ENCODE measurements around the gene TP53INP2. TPM values are rescaled to one million over a fixed set of nuclear protein-coding genes. Genes with fewer than 3 reads are reported as not detected.
"Not testable (repeated sequence)": the region's sequence is repeated elsewhere in the genome, so short reads cannot be mapped to it uniquely, and the experiment has no call there.

Gene TP53INP2
- total RNA-seq, 1 donor from 2014 or later, result 3.7 TPM

DNA sequence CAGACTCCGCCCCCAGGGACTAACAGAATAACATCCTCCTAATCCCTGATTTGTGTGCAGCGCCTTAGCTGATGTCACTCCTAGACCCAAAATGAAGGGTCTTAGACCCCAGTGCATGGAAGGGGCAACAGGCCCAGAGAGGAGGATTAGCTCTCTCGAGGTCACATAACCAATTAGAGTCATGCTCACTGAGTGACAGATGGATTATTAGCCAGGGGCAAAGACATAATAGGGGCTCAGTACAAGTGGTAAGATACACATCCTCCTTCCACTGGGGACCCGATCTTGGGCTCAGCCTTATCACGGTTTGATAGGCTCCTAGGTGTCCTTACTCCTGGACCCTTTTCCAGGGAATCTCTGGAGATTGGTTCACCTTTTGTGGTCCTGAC lies 858 bp downstream of the TP53INP2 start:
- FAIRE-seq, result no peak
- DNase-seq (ENCODE audit: low spot score in 2 of 2), result no peak

DNA sequence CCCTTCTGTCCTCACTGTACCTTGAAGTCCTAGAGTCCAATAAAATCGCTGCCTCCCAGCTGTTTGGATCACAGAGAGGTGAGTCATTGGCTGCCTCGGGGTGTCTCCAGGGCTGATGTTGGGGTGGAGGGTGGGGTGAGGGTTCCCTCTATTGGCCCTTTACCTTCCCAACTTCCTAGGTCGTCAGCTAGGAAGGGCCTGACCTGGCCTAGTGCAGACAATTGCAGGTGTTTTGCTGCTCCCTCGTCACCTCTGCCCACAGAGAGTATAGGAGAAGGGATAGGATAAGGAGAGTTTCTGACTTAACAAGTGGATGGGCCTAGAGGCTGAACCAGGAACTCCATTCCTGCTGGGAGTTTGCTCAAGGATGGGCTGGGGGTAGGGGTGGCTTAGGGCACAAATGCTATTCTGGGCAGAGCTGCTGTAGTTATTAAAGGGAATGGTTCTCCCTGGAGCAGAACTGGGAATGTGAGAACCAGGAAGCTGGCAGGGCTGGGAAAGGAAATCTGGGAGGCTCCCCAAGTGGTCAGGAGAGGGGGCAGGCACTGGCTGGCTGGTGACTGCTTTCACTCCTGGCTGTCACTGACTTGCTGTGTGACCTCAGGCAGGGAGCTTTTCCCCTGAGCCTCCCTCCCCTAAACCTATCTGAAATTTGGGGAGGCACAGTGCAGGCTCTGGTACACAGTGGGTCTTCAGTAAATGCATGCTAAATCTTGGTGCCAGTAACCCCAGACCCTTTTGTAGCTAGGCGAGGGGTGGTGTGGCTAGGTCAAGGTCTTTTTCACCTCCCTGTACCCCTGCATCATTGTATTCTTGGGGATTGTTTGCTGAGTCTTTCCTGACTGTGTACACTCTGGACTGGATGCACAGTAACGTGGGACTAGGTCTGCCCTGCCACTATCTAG lies 1.5 kb downstream of the TP53INP2 start:
- no peak for FAIRE-seq

DNA sequence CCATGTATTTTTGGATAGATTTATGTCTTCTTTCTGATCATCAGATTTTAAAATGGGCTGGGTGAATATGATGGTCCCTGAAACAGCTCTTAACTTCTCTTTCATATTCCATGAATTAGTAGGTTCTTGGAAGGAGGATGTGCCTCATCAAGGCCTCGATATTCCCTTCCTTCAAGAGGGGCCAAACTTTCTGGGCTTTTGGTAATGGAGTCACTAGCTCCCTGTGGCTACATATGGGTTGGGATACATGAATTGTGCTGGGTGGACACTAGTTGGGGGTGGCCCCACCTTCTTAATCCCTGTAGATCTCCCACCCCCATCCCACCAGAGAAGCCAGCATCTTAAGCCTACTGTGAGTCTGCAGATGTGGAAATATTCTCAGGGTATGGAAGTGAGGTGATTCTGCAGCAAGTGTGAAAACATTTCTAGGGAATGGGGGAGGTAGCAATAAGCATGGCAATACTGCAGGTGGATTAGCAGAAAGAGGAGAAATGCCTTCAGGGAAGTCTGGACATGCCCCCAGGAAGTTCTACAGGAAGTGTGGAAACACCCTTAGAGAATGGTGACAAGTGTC lies 2.2 kb downstream of the TP53INP2 start:
- FAIRE-seq, result no peak

More for the DNA sequence above, 1.5 kb downstream of the TP53INP2 start:
- no peak for DNase-seq (ENCODE audit: low spot score in 2 of 2)

DNA sequence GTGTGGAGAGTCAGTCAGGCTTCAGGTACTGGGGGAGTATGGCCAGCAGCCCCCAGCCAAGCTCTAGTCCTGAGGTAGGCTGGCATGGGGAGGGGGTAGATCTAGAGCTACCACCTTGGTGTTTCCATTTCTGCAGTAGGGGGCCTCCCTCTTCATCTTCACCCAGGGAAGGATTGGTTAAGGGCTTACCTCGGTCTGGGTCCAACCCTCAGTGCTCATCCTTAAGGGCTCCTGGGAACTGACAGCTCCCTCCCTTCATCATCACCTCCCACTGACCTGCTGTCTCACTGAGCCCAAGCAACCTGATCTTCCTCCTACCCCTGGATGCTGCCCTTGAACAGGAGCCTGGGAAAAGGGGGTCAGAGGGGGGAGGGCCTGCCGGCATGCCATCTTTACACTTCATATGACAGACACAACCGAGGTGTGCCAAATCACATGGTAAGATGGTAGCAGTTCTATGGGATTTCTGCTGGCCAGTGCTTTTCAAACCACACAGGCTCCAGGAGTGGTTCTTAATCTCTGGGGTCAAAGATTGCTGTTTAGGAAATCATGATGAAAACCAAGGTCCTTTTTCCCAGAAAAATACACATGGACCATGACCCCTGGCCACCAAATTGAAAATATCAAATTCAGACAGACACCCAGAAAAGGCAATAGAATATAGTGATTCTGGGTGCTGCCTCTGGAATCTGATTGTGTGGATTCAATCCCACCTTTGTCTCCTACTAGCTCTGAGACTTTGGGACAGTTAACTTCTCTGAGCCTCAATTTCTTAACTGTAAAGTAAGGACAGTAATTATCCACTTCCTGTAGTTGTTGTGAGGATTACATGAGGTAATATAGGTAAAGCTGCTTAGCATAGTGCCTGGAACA lies 3.0 kb downstream of the TP53INP2 start:
- FAIRE-seq, result no peak
- DNase-seq (ENCODE audit: low spot score in 2 of 2), result no peak

More for the DNA sequence above, 2.2 kb downstream of the TP53INP2 start:
- no peak for DNase-seq (ENCODE audit: low spot score in 2 of 2)

DNA sequence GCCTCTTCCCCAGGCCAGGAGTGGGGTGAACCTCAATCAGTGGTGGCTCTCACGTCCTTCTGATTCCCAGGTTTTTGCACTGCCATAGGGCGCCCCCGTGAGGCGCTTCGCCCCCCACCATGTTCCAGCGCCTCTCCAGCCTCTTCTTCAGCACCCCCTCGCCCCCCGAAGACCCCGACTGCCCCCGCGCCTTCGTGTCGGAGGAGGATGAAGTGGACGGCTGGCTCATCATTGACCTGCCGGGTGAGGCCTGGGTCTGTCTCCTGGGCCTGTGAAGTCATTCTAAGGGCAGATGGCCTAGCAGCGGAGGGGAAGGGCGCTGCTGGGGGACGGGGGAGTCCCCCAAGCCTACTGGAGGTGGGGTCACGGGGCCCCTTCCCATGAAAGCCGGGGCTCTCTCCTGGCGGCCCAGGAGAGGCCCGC lies 4.5 kb downstream of the TP53INP2 start:
- peak; percentile 51 to 76 for DNase-seq (ENCODE audit: low spot score in 2 of 2)
- no peak for FAIRE-seq

DNA sequence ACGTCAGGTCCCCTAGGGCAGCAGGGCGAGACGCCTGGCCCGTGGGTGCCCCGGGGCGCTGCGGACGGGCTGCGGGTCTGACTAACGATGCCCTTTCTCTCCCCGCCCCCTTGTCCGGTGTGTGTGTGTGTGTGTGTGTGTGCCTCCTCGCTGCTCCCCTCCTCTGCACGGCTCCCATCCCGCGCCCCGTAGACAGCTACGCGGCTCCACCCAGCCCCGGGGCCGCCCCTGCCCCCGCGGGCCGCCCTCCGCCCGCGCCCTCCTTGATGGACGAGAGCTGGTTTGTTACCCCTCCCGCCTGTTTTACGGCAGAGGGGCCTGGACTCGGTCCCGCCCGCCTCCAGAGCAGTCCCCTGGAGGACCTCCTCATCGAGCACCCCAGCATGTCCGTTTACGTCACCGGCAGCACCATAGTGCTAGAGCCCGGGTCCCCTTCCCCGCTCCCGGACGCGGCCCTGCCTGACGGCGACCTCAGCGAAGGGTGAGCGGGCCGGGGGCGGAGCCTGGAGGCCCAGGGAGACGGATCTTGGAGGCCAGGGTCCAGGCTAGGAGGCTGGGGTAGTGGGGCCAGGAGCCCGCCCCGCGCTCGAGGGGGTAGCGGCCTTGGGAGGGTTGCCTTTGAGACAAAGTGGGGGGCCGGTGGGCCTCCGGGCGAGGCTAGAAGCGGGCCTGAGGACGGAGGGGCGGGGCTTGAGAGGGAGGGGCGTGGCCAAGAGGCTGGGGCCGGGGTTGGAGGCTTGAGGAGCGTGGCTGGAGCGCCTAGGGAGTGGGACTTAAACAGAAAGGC lies 5.1 kb downstream of the TP53INP2 start:
- FAIRE-seq (no peak), DNase-seq (ENCODE audit: low spot score in 2 of 2) (peak; percentile 79 to 84)

DNA sequence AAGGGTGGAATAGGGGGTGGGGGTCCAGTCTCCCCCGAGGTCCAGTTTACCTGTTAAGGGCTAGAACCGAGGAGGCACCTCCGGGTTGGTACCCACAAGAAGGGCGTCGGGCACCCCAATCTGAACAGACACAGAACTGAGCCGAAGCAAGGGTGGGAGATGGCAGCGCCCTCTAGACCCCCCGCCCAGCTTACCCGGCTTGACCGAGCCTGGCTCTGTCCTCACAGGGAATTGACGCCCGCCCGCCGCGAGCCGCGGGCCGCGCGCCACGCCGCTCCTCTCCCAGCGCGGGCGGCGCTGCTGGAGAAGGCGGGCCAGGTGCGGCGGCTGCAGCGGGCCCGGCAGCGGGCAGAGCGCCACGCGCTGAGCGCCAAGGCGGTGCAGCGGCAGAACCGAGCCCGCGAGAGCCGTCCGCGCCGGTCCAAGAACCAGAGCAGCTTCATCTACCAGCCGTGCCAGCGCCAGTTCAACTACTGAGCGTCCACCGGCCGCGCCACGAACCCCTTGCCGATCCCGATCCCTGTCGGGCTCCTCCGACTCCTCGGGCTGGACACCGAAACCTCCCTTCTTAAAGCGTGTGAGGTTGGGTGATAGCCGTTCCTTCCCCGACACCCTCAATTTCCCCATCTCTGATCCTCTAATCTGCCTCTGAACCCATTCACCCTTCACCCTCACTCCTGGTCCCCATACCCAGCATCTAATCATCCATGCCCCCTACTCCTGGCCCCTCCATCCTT lies 5.9 kb downstream of the TP53INP2 start:
- FAIRE-seq, result no peak
- peak; percentile 72 to 92 for DNase-seq (ENCODE audit: low spot score in 2 of 2)

DNA sequence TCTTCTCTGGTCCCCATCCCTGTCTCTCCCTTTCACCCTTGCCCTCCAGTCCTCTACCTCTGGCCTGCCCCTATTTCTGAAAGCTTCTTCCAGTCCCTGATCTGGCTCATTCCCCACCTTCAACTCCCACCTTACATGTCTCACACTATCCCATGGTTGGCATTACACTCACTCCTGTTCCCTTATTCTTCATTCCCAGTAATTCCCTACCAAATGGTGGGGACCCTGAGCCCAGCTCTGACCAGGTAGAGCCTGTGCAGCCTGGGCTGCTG lies 6.4 kb downstream of the TP53INP2 start:
- no peak for FAIRE-seq

DNA sequence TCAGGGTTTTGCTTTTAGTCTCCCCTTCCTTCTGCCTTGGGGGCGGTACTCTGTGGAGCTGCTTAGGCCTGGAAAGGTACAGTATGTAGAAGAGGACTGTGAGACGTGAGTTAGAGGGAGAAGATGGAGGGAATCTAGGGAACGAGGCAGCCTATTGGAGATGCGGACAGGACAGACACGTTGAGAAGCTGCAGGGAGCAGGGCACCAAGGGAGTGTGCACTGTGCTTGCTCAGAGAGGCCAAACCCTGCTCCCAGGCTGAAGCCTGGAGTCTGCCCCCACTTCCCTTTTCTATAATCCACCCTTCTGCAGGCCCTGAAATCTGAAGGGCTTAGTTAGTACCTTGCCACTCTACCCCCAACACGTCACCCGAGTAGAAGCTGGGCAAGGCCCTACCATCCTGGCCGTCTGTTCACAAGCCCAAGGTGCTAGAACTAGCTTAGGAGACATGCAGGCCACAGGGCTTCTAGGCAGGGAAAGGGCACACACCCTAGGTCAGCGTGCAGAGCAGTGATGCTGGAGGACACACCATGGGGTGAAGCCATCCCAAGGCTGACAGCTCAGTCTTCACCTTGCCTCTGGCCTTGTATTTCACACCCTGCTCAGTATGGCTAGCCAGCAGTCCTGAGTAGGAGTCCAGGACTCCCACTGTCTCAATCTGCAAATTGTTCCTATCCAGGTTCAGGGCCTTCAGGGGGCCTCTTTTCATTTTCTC lies 6.9 kb downstream of the TP53INP2 start:
- no peak for DNase-seq (ENCODE audit: low spot score in 2 of 2)
- FAIRE-seq, result no peak

More for the DNA sequence above, 6.4 kb downstream of the TP53INP2 start:
- no peak for DNase-seq (ENCODE audit: low spot score in 2 of 2)

DNA sequence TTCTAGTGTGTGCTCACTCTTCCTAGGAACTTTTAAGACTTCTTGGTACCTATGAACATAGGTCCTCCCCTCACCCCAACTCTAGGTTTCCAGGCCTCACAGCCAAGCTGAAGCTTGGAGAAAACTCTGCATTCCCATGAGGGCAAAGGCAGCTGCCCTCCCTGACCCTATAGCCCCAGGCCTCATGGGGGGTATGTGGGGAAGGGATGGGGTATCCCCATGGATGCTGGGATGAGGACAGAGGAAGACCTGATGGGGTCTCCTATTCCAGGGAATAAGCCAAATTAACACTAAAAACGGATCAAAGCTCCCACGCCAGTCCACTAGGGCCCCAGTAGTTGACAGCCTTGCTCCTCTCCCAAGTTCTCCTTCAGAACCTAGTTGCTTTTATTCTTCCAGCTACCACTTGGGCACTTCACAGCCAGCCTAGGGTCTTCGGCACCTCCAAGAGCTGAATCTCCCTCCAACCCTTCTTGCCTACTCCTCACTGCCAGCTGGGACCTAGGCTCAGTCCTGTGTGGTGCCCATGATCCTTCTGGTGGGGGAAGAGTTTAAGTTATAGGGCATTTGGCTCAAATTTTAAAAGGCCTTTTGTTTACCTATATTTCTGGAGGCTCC lies 7.8 kb downstream of the TP53INP2 start:
- no peak for FAIRE-seq

DNA sequence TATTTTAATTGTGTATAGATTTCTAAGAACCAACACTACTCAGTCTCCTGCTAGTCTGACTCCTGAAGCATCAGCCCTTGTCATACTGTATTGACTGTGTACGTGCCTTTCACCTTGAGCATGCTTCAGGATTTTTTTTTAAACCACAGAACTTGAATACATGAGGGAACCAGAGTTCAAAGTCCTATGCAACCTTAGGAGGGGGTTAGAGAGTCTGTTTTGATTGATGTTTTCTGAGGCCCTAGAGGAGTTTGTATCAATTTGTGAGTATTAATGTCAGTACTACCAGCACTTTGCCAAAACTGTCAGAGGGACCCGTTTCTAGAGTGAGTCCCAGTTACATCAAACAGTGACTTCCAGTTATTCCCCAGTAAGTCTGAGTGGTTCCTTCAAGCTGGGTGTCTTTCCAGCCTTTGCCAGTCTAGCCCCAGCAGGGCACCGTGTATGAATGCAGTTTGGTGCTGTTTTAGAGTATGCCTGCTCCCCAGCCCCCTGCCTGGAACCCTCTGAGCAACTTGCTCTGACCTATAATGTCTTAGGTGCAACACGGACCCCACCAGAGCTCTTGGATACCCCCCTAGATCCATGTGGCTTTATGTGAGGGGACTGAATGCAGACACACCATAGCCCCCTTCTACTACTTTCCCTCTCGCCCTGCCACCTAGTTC lies 8.5 kb downstream of the TP53INP2 start:
- FAIRE-seq, result no peak
- no peak for DNase-seq (ENCODE audit: low spot score in 2 of 2)

More for the DNA sequence above, 7.8 kb downstream of the TP53INP2 start:
- no peak for DNase-seq (ENCODE audit: low spot score in 2 of 2)

DNA sequence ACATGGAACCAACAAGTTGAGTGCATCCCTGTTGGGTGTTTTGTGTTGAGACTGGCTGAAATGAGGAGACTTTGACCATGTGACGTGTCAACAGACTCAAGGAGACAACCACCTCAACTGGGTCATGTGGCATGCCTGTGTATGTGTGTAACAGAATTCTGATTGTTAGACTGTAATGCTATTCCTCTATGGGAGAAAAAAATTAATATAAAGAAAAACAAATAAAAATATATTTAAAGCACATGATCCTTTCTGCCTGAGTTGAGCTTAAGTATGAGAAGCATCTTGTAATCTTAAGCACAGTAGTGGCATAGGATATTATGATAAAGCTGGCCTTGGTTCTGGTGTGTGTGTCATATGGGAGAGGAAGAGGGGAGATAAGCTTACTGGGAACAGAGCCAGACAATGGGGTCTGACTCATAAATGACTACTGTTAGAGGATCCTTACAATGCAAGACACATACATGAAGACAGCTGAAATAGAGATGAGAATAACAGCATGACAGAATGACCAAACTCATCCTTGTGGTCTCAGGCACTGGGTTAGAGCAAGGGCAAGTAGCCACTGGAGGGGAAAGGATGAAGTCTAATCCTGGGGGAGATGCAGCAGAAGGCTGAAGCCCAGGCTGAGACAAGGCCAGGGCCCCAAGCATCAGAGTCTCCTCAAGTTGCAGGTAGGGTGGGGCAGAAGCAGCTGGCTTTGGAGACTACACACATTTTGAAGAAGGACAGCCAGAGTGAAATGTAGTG lies 9.2 kb downstream of the TP53INP2 start:
- DNase-seq (ENCODE audit: low spot score in 2 of 2) (no peak), FAIRE-seq (no peak)

DNA sequence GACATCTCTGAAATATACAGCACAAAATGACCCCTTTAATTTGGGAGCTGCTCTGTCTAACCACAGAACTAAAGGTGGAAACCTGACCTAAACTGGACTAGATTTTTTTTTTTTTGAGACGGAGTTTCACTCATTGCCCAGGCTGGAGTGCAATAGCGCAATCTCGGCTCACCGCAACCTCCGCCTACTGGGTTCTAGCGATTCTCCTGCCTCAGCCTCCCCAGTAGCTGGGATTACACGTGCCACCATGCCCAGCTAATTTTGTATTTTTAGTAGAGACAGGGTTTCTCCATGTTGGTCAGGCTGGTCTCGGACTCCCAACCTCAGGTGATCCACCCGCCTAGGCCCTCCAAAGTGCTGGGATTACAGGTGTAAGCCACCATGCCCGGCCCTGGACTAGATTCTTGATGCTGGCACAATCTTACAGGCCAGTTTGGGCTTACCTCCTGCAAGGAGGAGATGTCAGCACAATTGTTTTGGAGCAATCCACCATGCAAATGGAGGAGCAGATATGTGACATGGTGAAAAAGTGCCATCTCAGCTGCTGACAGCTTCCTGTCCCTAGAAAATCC lies 9.9 kb downstream of the TP53INP2 start:
- FAIRE-seq; DNase-seq (ENCODE audit: low spot score in 2 of 2): not testable (repeated sequence)

DNA sequence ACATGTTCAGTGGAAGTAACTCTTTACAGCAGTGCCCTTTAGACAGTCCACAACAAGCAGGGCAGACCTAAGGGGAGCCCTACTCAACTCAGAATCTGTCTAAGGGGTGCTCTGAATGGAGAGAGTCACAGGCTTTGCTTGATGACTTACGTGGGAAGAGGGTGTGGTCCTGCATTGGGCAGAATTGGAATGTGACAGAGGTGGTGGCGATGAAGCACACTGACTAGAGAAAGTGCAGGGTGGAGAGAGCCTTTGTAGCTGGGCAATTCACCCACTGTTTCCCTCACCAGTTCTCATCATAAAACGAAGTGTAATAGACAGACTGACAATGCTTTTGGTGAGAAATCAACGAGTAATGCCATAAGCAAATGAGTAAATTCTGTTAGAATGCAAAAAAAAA lies 11.2 kb downstream of the TP53INP2 start:
- DNase-seq (ENCODE audit: low spot score in 2 of 2) (no peak), FAIRE-seq (no peak)

DNA sequence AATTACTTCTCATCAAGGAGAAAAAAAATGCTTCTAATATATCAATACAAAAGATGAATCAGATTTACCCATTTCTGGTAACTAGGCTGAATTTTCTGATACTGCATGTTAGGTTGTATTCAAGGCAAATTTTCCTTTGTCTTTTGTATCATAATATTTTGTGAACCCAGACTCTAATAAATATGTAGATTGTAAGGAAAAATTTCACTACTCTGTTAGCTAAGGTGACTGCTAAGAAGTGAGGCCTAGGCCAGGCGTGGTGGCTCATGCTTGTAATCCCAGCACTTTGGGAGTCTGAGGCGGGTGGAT lies 12.7 kb downstream of the TP53INP2 start:
- no peak for FAIRE-seq
- DNase-seq (ENCODE audit: low spot score in 2 of 2), result no peak

DNA sequence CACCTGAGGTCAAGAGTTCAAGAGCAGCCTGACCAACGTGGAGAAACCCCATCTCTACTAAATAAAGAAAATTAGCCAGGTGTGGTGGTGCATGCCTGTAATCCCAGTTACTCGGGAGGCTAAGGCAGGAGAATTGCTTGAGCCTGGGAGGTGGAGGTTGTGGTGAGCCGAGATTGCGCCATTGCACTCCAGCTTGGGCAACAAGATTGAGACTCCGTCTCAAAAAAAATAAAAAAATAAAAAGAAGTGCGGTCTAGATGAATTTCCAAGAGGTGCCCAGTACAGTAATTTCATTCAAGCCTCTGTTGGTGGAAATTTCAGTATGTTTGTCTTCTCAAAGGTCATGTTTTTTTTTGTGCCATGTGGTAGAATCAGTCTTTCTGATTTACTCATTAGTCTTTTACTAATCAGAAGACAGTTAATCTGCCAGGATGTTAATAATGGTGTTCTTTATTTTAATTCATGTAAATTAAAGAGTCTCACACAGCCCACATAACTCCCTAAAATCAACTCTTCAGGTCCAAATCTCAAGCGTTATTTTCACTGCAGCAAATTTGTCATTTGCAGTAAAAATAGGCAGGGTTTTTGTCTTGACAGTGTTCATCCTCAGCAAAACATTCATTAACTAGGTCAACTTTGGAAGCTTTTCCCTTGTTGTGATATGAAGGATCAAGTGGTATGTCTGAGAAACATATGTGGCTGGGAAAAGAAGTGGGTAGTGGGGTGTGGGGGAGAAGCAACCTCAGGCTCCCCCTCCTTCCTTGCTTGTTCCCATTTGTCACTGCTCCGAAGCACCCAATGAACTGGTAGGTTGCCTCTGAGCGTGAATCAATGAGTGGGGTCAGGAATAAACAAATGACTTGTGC lies 13.3 kb downstream of the TP53INP2 start:
- FAIRE-seq (no peak), DNase-seq (ENCODE audit: low spot score in 2 of 2) (no peak)
